WTC11 (cell line): ENCODE measurements around the gene ARMH1. TPM values are rescaled to one million over a fixed set of nuclear protein-coding genes. Genes with fewer than 3 reads are reported as not detected.
"Not testable (repeated sequence)": the region's sequence is repeated elsewhere in the genome, so short reads cannot be mapped to it uniquely, and the experiment has no call there.

Source experiments
- ATAC-seq: fragments of 200-7000 bp; cut with Tn5 transposase; 2 replicates; pipeline ENCODE4 v1.10.0; 2021; ENCODE audit warnings: mild to moderate bottlenecking, moderate library complexity
- CTCF ChIA-PET: fragments of 300-600 bp; sonication (Branson Sonifier 250); formaldehyde crosslinking; loops from one replicate; lab custom pipeline; 2021; ENCODE audit warnings: antibody characterized with exemption; lab: Charles Lee
- POLR2A ChIA-PET: fragments of 350-600 bp; sonication (Branson Sonifier 250); formaldehyde crosslinking; loops from one replicate; lab custom pipeline; 2021; ENCODE audit warnings: antibody characterized with exemption; lab: Charles Lee
- DNase-seq: peaks from one replicate; pipeline ENCODE4 v3.0.0; 2021; ENCODE audit warnings: low spot score
- H3K27ac Mint-ChIP-seq: 2 replicates; pipeline ENCODE4 v1.8.0; 2021; ENCODE audit warnings: mixed read lengths
- H3K27me3 Mint-ChIP-seq: 2 replicates; pipeline ENCODE4 v1.8.0; 2021; ENCODE audit warnings: low read depth, mild to moderate bottlenecking, moderate library complexity, mixed read lengths
- H3K36me3 Mint-ChIP-seq: 2 replicates; pipeline ENCODE4 v1.8.0; 2021; ENCODE audit warnings: mixed read lengths
- H3K4me1 Mint-ChIP-seq: 2 replicates; pipeline ENCODE4 v1.8.0; 2022; ENCODE audit warnings: mixed read lengths
- H3K4me3 Mint-ChIP-seq: 2 replicates; pipeline ENCODE4 v1.8.0; 2021; ENCODE audit warnings: mild to moderate bottlenecking, moderate library complexity, mixed read lengths
- H3K9me3 Mint-ChIP-seq: 2 replicates; pipeline ENCODE4 v1.8.0; 2021; ENCODE audit warnings: mixed read lengths
- RORB ChIP-seq: fragments of 250-450 bp; sonication (Bioruptor Pico); IDR thresholded peaks from 2 replicates; pipeline ENCODE4 v1.9.0; 2021; ENCODE audit warnings: mild to moderate bottlenecking
- total RNA-seq: library from RNA; stranded (reverse); gene quantifications from 3 replicates; pipeline ENCODE4 v1.2.3, GENCODE V29; 2021
- TF ChIP-seq, protein P1 (sequence below): fragments of 250-450 bp; sonication (Bioruptor Pico); IDR thresholded peaks from 2 replicates; pipeline ENCODE4 v1.8.0; 2021; ENCODE audit warnings: mild to moderate bottlenecking
- TF ChIP-seq, protein P2 (sequence below): sonication (generic); formaldehyde crosslinking; IDR thresholded peaks from 2 replicates; pipeline ENCODE4 v1.8.0; 2023; ENCODE audit warnings: mild to moderate bottlenecking, missing genetic modification reagents

ARMH1 gene
- total RNA-seq, 1 experiment from 2014 or later: 0.74 TPM

DNA sequence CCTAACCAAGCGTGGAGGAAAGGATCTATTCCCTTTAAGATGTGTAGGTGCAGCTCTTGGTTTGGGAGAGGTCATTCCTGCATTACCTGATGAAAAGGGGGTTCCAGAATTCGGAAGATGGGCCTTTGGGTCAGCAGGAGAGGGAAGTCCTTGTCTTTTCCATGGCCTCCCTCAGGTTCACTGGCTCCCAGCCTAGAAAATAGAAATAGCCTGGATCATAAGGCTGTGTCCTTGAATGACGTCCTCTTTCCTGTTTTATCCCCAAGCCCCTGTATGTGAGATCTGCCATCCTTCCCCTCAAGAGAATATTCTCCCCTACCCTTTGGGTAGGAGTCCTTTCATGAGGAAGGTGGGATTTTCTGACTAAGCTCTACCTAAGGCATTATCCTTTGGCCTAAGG lies 86.4 kb downstream of the ARMH1 start:
- H3K4me3 Mint-ChIP-seq: no peak overlapping the region
- ATAC-seq: no peak

DNA sequence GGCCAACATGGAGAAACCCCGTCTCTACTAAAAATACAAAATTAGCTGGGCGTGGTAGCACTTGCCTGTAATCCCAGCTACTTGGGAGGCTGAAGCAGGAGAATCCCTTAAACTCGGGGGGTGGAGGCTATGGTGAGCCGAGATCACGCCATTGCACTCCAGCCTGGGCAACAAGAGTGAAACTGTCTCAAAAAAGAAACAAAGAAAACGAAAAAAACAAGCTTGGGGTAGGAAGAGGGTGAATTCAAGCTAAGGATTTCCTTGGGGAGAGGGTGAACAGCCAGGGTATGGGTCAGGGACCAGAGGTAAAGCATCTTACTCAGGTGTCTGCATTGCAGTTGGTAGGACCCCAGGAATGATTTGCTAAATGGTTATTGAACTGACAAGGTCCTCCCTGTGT lies 91.9 kb downstream of the ARMH1 start:
- H3K9me3 Mint-ChIP-seq, H3K27me3 Mint-ChIP-seq, H3K4me1 Mint-ChIP-seq, H3K4me3 Mint-ChIP-seq, DNase-seq, ATAC-seq, H3K27ac Mint-ChIP-seq: not testable (repeated sequence)
- ChIA-PET CTCF (interaction anchor here (1.1 kb wide), 1 partner anchor 47 kb away, joined by 4 read pairs; no protein-coding TSS in a partner anchor), POLR2A (interaction anchor here (0.7 to 1.4 kb wide), 2 partner anchors 9 to 20 kb away, joined by 3 to 5 read pairs; partner anchors contain the start of gene RPS8)
- peaks cover 52% of the 10 kb centered on the region for H3K36me3 Mint-ChIP-seq

More for the DNA sequence above, 86.4 kb downstream of the ARMH1 start:
- Mint-ChIP-seq H3K4me1 (no peaks in the 10 kb centered on the region), H3K9me3 (no peaks in the 10 kb centered on the region), H3K27me3 (no peaks in the 10 kb centered on the region), H3K36me3 (peaks cover 77% of the 10 kb centered on the region), H3K27ac (peak overlapping the region; percentile 42; the same call in 1 of the 2 replicates)
- ChIA-PET CTCF (no interaction called here), POLR2A (no interaction called here)
- TF ChIP-seq, protein P1, sequence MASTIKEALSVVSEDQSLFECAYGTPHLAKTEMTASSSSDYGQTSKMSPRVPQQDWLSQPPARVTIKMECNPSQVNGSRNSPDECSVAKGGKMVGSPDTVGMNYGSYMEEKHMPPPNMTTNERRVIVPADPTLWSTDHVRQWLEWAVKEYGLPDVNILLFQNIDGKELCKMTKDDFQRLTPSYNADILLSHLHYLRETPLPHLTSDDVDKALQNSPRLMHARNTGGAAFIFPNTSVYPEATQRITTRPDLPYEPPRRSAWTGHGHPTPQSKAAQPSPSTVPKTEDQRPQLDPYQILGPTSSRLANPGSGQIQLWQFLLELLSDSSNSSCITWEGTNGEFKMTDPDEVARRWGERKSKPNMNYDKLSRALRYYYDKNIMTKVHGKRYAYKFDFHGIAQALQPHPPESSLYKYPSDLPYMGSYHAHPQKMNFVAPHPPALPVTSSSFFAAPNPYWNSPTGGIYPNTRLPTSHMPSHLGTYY: no peak
- TF ChIP-seq RORB (CRISPR knock-in tag): no peak
- TF ChIP-seq, protein P2, sequence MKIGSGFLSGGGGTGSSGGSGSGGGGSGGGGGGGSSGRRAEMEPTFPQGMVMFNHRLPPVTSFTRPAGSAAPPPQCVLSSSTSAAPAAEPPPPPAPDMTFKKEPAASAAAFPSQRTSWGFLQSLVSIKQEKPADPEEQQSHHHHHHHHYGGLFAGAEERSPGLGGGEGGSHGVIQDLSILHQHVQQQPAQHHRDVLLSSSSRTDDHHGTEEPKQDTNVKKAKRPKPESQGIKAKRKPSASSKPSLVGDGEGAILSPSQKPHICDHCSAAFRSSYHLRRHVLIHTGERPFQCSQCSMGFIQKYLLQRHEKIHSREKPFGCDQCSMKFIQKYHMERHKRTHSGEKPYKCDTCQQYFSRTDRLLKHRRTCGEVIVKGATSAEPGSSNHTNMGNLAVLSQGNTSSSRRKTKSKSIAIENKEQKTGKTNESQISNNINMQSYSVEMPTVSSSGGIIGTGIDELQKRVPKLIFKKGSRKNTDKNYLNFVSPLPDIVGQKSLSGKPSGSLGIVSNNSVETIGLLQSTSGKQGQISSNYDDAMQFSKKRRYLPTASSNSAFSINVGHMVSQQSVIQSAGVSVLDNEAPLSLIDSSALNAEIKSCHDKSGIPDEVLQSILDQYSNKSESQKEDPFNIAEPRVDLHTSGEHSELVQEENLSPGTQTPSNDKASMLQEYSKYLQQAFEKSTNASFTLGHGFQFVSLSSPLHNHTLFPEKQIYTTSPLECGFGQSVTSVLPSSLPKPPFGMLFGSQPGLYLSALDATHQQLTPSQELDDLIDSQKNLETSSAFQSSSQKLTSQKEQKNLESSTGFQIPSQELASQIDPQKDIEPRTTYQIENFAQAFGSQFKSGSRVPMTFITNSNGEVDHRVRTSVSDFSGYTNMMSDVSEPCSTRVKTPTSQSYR: no peak
- no peak for DNase-seq

Other genes starting within 250 kb of the ARMH1 start
- gene TMEM53, start 233 bp upstream of the ARMH1 start, total RNA-seq: 8.2 to 10.9 TPM (median 10.0 TPM) in 3 replicates
- not detected in 3 replicates for gene RNU5D-1, start 56.5 kb downstream of the ARMH1 start, total RNA-seq
- gene KIF2C, start 65.1 kb downstream of the ARMH1 start, total RNA-seq: 82.6 to 93.8 TPM (median 85.4 TPM) in 3 replicates
- 2,343 to 2,726 TPM (median 2,722 TPM) in 3 replicates for gene RPS8, start 100.8 kb downstream of the ARMH1 start, total RNA-seq
- gene BEST4, start 113.5 kb downstream of the ARMH1 start, total RNA-seq: 1.6 to 1.7 TPM (median 1.6 TPM) in 3 replicates
- gene PLK3, start 125.7 kb downstream of the ARMH1 start, total RNA-seq: 10.1 to 16.4 TPM (median 12.0 TPM) in 3 replicates
- gene DYNLT4, start 132.6 kb downstream of the ARMH1 start, total RNA-seq: 0.31 to 0.62 TPM (median 0.57 TPM) in 3 replicates
- 1.7 to 2.0 TPM (median 1.8 TPM) in 3 replicates for gene BTBD19, start 133.8 kb downstream of the ARMH1 start, total RNA-seq
- gene PTCH2, start 168.5 kb downstream of the ARMH1 start, total RNA-seq: 0.71 to 1.1 TPM (median 0.96 TPM) in 3 replicates